HG03460 (cell line): ENCODE measurements around the gene TLE5.

Source experiments
- ATAC-seq: cut with Tn5 transposase; IDR thresholded peaks from one replicate; pipeline ENCODE4 v1.9.1; 2021; ENCODE audit not compliant: unreplicated experiment

TLE5 gene, protein sequence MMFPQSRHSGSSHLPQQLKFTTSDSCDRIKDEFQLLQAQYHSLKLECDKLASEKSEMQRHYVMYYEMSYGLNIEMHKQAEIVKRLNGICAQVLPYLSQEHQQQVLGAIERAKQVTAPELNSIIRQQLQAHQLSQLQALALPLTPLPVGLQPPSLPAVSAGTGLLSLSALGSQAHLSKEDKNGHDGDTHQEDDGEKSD

DNA sequence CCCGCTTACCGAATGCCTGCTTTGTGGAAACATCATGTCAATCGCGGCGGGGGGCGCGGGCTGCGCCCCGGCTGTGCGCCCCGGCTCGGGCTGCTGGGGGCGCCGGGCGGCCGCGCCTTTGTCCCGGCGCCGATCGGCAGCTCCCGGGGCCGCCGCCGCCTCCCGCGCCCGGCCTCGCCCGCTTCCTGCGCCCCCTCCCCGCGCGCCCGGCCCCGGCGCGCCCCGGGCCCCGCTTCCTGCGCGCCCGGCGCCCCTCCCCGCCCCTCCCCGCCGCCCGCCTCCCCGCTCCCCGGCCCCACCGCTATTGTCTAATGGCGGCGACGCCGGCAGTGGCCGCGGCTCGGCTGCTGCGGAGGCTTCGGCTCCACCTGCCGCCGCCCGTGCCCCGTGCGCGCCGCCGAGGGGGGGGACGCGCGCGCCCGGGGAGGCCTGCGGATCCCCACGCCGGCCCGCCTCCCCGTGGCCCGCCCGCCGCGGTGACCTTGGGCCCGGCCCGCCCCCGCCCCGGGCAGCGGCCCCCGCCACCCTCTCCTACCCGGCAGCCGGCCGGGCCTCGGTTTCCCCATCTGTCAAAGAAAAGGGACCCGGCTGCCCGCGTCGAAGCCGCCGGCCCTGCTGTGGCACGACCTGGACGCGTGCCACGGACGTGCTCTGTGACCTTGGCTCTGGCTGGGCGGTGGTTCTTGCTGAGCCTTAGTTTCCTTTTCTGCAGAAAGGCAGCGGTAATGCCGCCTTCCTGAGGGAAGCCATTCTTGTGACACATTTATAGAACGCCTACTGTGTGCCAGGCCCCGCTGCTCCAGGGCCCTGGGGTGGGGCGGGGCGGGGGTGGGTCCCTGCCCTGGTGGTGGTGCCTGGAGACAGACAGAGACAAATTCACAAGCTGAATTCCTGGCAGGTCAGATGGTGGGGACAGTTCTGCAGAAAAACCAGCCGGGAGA is at the start of gene TLE5:
Gene TLE5, minus strand, starts transcription at position 331 of the 941 bp plus-strand sequence. Its CDS starts 295 bp downstream, at position 36.
- ATAC-seq, result no peak

DNA sequence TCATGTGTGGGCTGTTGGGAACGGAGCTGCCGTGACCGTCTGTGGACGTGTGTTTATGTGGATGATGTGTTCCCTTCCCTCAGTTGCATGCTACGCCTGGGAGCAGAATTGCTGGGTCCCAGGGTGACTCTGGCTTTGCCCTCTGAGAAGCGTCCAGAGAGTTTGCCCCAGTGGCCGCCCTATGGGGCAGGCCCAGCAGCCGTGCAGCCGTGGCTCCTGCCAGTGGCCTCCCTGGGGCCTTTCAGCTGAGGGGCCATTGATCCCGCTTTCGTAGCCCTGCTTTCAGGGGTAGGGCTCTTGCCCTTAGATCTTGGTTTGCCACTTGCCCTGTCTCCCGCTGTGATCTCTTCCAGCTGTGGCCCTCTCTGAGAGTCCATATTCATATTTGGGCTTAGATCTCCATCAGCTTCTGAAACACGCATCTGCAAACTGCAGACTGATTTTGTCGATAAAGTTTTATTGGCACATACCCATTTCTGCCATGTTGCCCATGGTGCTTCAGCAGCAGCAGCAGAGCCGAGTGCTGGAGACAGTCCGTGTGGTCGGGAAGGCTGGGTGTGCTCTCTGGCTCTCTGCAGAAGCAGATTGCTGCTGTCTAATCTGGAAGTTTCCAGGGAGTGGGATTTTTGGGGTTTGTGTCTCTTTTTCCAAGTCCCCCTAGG is 49.4 kb upstream of the TLE5 start:
- no peak for ATAC-seq

DNA sequence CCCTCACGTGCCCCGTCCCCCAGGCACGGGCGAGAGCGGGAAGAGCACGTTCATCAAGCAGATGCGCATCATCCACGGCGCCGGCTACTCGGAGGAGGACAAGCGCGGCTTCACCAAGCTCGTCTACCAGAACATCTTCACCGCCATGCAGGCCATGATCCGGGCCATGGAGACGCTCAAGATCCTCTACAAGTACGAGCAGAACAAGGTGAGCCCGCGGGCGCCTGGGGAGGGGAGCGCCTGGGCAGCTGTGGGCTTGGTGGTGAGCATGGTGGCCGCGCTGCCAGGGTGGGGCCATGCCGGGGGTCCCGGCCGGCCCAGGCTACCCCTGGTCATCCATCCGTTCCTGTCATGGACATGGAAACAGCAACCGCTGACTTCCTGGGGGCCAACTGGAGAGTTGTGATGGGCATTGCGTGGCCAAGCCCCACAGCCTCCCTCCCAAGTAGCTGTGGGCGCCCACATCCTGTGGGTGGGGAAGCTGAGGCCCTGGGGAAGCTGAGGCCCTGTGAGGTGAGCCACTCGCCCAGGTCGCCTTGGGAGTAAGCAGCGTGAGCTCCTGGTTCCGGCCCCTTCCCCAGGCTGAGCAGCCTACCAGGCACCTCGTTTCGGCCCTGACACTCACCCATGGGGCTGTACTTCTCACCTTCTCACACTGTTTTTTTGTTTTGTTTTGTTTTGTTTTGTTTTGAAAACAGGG is 48.0 kb upstream of the TLE5 start:
- ATAC-seq, result no peak

DNA sequence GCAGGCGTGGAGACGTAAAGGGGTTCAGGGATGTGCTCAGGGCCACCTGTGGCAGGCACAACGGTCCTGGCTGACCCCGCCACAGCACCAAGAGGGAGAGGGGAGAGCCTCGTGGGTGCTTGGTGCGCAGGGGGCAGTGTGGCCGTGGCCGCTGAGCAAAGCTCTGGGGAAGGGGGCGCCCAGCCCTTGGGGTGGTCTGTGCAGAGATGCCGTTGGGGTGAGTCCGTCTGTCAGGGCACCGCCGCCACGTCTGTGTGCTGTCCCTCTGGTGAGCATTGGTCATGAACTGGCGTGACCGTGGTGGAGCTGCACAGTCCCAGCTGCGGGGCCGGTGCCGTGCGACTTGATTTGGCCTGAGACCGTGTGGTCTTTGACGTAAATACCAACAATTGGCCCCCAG is 47.2 kb upstream of the TLE5 start:
- no peak for ATAC-seq

DNA sequence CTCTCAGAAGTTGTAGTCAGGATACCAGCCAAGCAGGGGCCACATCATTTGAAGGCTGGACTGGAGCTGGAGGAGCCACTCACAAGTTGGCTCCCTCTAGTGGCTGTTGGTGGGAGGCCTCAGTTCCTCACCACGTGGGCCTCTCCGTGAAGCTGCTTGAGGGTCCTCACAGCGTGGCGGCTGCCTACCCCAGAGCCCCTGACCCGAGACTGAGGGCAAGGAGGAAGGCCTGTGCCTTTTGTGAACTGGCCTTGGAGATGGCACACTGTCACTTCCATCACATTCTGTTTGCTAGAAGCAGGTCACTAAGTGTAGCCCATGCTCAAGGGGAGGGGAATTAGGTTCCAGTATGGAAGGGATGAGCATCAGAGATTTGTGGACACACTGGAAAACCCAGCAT is 46.5 kb upstream of the TLE5 start:
- ATAC-seq, result no peak

DNA sequence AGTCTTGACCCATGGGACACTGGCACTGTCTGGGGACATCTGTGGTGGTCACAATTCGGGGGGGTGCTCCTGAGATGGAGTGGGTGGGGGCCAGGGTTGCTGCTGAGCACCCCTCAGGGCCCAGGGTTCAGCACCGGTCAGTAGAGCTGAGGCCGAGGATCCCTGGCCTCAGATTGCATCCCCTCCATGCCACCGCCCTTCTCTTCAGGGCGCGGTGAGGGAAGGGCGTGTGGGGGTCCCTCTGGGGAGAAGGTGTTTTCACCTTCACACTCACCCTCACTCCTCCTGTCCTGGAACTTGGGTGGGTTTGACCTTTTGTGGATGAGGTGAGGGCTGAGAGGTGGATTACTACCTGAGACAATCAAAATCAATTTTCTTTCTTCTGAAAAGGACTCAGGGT is 45.4 kb upstream of the TLE5 start:
- no peak for ATAC-seq

DNA sequence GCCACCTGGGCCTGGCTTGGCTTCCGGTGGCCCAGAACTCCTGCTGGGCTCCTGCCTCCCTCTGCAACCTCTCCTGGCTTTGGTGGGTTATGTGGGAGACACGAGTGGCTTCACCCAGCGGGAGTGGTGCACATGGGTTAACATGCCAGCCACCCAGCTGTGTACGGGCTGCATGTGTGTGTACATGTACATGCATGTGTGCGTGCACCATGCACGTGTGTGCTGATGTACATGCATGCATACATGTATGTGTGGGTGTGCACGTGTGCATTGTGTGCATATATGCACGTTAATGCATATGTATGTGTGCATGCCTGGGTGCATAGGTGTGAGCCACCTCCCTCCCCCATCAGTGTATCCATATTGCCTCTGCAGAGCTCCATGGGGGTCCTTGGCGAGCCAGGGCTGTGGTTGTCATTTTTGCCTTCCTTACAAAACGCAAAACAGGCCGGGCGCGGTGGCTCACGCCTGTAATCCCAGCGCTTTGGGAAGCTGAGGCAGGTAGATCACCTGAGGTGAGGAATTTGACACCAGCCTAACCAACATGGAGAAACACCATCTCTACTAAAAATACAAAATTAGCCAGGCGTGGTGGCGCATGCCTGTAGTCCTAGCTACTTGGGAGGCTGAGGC is 44.3 kb upstream of the TLE5 start:
- ATAC-seq, result no peak

DNA sequence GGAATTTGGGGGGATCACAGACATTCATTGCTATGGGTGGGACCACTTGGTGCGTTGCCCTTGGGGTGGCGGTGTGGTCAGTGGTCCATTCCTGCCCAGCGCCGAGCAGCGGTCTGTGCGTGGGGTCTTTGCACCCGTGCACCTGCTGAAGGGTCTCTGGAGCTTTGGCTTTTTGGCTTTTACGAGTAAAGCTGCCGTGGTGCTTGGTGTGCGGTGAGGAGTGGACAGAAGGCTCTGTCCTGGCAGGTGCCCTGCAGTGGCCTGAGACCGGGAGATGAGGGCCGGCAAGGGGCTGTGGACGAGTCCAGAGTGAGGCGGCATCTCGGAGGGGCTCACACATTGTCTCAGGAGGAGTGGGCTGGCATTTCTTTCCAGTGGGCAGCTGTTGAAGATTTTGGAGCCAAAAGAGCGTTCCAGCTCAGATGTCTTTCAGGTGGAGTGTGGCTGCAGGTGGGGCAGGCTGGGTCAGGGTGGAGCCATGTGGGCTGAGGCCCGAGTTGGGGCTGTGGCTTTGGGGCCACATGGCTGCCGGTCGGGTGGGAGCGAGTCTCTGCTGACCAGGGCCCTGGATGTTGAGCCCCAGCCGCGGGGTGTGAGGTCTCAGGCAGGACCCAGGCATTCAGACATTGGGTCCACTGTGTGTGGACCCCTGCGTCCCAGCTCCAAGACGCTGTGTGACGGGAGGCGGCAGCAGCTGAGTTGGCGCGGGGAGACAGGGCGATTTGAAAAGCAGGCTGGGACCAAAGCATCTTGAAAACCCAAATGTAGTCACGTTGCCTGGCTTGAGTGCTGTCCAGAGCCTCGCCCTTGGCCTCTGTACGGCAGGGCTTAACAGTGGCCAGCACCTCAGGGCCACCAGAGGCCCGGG is 43.6 kb upstream of the TLE5 start:
- no peak for ATAC-seq

DNA sequence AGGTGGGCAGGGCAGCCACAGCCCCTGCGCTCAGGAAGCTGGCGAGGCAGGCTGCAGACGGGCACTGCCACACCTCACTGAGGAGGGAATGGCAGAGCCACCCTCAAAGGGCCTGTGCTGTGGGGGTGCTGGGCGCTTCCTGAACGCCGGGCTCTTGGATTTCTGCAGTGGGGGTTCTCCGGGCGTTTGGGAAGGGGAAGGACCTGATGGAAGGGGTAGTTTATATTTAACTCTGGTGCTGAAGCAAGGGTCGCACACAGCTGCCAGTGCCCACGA is 42.4 kb upstream of the TLE5 start:
- ATAC-seq, result no peak

DNA sequence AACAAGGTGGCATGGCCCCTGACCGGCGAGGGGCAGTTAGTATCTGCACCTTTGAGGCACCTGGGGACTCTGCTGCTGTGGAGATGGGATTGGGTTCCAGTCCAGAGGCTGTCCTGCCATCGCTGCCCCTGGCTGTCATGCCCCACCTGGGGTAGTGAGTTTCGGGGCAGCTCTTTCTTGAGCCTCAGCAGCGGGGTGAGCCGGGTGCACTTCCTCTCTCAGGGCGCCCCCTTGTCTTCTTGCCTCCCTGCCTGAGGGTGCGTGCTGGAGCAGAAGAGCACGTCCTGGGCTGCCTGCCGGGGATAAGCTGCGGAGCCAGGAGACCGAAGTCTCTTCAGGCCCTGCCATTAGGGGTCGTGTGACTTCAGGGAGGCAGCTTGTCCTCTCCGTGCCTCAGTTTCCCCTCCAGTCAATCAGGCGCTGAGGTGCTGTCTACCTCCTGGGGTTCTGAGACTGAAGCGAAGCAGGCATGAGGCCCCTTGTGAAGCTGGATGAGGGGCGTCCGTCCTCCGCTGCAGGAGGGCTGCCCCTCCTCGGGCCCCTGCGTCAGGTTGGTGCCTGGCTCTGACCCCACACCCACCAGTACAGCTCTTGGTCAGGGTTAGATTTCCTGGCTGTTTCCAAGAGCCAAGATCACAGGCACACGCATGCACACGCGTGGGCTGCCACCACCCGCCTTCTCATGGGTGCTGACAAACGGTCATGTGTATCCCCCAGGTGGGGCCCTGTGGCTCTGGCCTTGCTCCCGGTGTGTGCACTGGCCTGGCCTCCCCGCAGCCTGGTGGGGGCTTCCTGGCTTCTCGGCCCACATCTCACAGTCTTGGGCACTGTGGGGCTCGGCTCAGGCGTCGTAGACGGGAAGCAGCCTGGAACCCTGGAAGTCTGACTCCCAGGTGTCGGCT is 40.2 kb upstream of the TLE5 start:
- no peak for ATAC-seq

DNA sequence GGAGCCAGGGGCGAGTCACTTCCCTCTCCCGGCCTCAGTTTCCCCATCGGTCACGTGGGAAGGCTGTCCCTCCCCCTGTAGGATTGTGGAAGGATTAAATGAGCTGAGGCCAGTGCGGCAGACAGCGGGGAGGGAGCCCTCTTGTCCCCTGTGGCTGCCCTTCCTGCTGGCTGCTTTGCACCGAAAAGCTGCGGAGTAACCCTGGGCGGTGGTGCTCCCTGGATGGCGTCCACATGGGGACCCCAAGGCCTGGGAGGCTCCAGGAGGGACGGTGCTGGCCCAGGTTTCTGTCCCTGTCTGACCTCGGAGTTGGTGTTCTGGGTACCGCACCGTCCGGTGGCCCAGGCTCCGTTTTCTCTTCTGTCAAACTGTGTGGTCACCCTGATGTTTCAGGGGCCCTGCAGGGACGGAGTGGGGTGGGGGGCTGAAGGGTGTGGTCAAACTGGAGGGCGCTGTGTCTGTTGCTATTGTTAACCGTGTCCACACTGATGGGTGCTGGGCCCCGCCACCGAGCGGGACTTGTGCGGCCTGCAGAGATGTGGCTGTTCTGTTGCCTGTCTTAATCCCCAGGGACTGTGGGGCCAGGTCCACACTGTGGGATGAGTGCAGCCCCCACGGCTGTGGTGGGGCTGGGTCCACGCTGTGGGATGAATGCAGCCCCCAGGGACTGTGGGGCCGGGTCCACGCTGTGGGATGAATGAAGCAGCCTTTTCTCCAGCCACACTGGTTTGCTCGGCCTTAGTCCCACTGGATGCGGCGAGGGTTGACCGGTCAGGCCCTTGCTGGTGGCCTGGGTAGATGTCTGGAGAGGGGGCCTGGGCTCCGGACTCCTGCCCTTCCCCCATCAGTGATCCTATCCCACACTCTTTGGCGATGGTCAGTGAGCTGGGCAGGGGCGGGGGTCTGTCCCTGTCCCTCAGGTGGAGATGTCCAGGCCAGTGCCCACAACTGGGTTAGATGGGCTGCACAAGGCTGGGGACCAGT is 38.7 kb upstream of the TLE5 start:
- no peak for ATAC-seq

DNA sequence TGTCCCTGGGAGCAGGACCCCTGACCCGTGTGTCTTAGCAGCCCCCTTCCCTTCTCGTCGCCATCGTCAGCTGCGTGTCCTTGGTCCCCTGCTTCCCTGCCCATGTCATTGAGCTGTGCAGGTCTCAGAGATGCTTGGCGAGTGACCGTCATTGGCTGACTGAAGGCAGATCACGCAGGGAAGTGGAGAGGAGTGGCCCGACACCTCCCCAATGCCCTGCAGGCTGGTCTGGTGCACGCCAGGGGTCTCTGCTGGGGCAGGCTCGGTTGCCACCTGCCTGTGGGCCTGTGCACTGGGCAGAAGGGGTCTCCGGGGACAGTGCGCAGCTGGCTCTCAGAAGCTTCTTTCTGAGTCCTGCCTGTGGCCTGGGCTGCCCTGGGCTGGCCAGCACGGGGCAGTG is 38.0 kb upstream of the TLE5 start:
- no peak for ATAC-seq

DNA sequence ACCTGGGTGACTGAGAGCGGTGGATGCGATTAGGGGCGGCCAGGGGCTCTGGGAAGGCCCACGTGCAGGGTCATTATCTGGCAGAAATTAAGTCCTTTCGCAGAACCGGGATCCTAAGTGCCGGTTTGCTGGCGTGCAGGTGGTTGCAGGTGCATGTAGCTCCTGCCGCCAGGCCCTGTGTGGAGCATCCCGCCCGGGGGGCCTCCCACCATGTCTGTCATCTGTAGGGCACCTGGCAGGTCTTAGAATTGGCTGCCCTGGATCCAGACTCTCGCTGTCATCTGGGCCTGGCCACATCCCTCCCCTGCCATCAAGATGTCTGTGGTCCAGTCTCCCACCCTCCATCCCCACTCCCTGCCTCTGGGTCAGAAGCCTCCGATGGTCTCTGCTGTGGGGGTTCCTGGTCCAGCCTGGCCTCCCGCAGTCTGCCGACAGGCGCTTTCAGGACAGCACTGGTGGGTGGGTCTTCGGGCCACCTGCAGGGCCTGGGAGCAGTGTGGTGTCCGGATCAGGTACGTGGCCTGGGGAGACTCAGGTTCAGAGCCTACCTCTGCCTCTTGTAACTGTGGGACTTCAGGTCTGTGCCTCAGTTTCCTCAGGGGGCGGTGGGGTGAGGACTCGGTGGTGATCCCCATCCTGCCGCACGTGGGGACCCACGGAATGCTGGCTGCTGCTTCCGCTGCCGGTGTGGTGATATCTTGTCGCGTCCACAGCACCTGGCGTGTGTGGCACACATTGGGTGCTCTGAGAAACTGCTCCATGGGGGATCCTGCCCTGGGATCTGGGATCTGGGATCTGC is 37.3 kb upstream of the TLE5 start:
- no peak for ATAC-seq

DNA sequence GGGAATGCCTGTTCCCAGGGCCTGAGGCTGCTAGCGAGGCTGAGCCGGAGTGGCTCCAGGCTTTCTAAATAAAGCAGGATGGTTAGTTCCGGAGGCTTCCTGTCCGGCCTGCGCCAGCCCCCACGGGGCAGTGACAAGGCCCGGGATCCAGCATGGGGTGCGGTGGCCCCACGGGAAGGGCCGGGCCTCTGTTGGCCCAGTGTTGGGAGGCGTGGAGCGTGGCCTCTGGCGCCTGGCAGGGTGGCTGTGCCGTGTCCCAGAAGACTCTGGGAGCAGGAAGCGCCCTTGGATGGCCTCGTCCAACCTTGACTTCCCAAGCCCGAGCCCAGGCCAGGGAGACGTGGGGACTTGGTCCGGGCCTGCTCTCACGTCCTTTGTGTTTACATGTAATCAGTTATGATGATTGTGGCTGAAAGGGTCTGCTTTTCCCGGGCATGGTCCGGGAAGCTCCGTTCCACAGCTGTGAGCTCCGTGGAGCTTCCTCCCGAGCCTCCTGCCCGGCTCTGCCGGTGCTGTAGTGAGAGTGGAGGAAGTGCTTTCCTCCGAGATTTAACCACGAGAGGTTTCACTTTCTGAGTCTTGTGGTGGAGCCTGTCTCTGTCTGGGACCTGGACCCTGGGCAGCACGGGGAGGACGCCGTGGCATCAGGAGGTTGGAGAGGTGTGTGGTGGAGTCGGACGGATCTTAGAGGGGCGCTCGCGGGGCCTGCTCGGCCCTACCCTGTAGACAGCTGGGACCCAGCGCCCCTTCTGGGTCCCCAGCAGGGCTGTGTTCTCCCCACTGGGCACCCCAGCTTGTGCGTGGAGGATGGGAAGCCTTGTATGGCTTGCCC is 36.4 kb upstream of the TLE5 start:
- no peak for ATAC-seq

DNA sequence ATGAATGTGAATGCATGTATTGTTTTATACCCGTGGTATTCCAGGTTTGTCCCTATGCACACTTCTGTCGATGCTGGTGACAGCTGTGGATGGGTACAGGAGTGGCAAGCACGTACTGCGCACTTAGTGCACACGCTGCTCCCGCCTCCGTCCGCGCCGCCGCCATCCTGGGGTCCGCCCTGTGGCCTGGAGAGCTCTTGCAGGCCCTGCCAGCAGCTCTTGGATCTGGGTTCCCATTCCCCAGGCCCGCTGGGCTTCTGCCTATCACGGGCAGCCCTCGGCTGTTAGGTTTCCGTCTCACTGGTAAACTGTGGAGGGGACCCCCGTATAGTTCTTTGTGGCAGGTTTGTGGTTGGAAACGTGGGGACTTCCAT is 35.8 kb upstream of the TLE5 start:
- no peak for ATAC-seq

DNA sequence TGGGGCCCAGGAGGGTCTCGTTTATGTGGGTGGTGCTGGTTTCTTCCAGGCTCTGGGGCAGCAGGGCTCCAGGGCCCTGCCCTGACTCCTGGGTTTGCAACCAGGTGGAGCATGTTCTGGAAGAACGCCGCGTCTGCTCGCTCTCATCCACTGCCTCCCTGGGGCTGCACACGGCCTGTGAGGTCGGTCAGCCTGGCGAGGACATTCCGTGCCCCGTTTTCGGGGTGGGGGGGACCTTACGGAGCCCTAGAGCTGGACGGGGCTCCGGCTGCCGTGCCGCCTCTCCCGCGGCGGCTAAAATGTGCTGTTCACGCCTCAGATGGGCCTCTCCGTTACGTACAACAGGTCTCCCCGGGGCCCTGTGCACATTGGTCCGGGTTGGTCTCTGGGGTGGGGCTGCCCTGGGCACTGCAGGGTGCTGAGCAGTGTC is 35.2 kb upstream of the TLE5 start:
- no peak for ATAC-seq
